K562 (cell line): ENCODE results near the gene MSX1. TPM values are rescaled to one million over a fixed set of nuclear protein-coding genes. Genes with fewer than 3 reads are reported as not detected.

ENCODE experiments used
- ATAC-seq: fragments of 200-7000 bp; cut with Tn5 transposase; 3 replicates; pipeline ENCODE4 v1.9.1; 2020; ENCODE audit warnings: moderate library complexity
- BruUV-seq: library from RNA; stranded (reverse); fragments of 400-500 nt; replicated peaks from 2 replicates; lab custom pipeline; 2021; lab: Mats Ljungman, UMichigan
- CTCF ChIA-PET: fragments of 300-600 bp; formaldehyde crosslinking; extraction: SDS; loops from one replicate; lab custom pipeline; 2021; ENCODE audit warnings: low intra/inter-chr PET ratio; lab: Yijun Ruan, JAX
- POLR2A ChIA-PET: fragments of 300-600, 350-650 bp; sonication (Branson Sonifier 250); formaldehyde crosslinking; extraction: SDS; loops from one replicate; lab custom pipeline; 2021; ENCODE audit warnings: antibody characterized with exemption, inconsistent platforms; lab: Yijun Ruan, JAX
- DNase-seq, 4 experiments: peaks; one replicate each; pipeline versions ENCODE4 v3.0.0 to v3.0.0-alpha.2; 2011 to 2018; ENCODE audit warnings: low spot score in 3 of 4, mixed read lengths in 3 of 4; ENCODE audit errors: extremely low read depth in 1 of 4
- FAIRE-seq: peaks from 2 replicates; lab custom pipeline; 2011; peaks lifted over from hg19 to GRCh38; lab: Jason Lieb, UNC
- H2AFZ ChIP-seq: 2 replicates; pipeline ENCODE4 v1.6.0; 2011; ENCODE audit warnings: low read depth, low read length, control low read depth, inconsistent platforms
- H3K27ac ChIP-seq: fragments of 200-600 bp; 3 replicates; pipeline ENCODE4 v1.8.0; 2011; ENCODE audit warnings: low read depth, mild to moderate bottlenecking, control low read depth, inconsistent platforms, low read length, moderate library complexity, mixed read lengths; ENCODE audit errors: extremely low read depth
- H3K27me3 ChIP-seq, 2 experiments: fragments of 300-600 bp in 1 of 2; 2 replicates in 1 of 2; 3 replicates in 1 of 2; pipeline versions ENCODE4 v1.6.0 to v1.8.0; 2011; ENCODE audit warnings: inconsistent platforms in 2 of 2, low read length in 2 of 2, mild to moderate bottlenecking in 1 of 2, mixed read lengths in 1 of 2, moderate library complexity in 1 of 2; ENCODE audit not compliant: control insufficient read depth in 2 of 2, insufficient read depth in 2 of 2
- H3K36me3 ChIP-seq: fragments of 300-600 bp; 3 replicates; pipeline ENCODE4 v1.8.0; 2011; ENCODE audit warnings: mild to moderate bottlenecking, low read length, inconsistent platforms; ENCODE audit not compliant: control insufficient read depth, insufficient read depth
- H3K4me1 ChIP-seq, 2 experiments: fragments of 200-600 bp in 1 of 2; replicated peaks in 1 of 2; 2 replicates in 1 of 2; 3 replicates in 1 of 2; pipeline versions ENCODE4 v1.5.1 to v1.8.0; 2011; ENCODE audit warnings: inconsistent platforms in 2 of 2, low read length in 2 of 2, mild to moderate bottlenecking in 1 of 2, mixed read lengths in 1 of 2, moderate library complexity in 1 of 2; ENCODE audit not compliant: control insufficient read depth in 2 of 2, insufficient read depth in 2 of 2
- H3K4me2 ChIP-seq: 2 replicates; pipeline ENCODE4 v1.6.1; 2011; ENCODE audit warnings: low read length, control low read depth, inconsistent platforms, mixed read lengths; ENCODE audit not compliant: insufficient read depth
- H3K4me3 ChIP-seq: fragments of 200-600 bp; sonication (generic), shearing (Covaris generic); 2 replicates; pipeline ENCODE4 v1.5.1; 2016; ENCODE audit warnings: control low read depth, inconsistent platforms
- H3K79me2 ChIP-seq: fragments of 200-600 bp; 3 replicates; pipeline ENCODE4 v1.8.0; 2011; ENCODE audit warnings: low read length, inconsistent platforms; ENCODE audit not compliant: control insufficient read depth, insufficient read depth
- H3K9ac ChIP-seq, 2 experiments: 2 replicates each; pipeline versions ENCODE4 v1.6.0 to v1.6.1; 2011; ENCODE audit warnings: low read depth in 2 of 2, low read length in 2 of 2, control low read depth in 1 of 2, inconsistent platforms in 1 of 2, mild to moderate bottlenecking in 1 of 2, mixed read lengths in 1 of 2; ENCODE audit not compliant: insufficient read depth in 1 of 2
- H3K9me1 ChIP-seq: one replicate; pipeline ENCODE4 v1.6.0; 2011; ENCODE audit warnings: inconsistent platforms, mild to moderate bottlenecking, low read length, moderate library complexity; ENCODE audit not compliant: control insufficient read depth, insufficient read depth
- H3K9me3 ChIP-seq: replicated peaks from 2 replicates; pipeline ENCODE4 v1.5.1; 2011; ENCODE audit warnings: low read depth, low read length, inconsistent platforms; ENCODE audit not compliant: control insufficient read depth, insufficient read depth
- H4K20me1 ChIP-seq: replicated peaks from 2 replicates; pipeline ENCODE4 v1.6.1; 2011; ENCODE audit warnings: low read length, inconsistent platforms, mixed read lengths; ENCODE audit not compliant: control insufficient read depth, insufficient read depth
- CBX2 ChIP-seq: fragments of 200-600 bp; sonication (generic); IDR thresholded peaks from one replicate; pipeline ENCODE4 v1.6.1; 2012; ENCODE audit warnings: mild to moderate bottlenecking, low read length, inconsistent platforms; ENCODE audit not compliant: insufficient read depth, poor library complexity, severe bottlenecking
- ELF1 ChIP-seq: fragments of 200-800 bp; sonication (Bioruptor generic); IDR thresholded peaks from 2 replicates; pipeline ENCODE4 v1.6.1; 2016; ENCODE audit warnings: missing genetic modification characterization, missing compliant biosample characterization
- GATAD2A ChIP-seq: fragments of 450-650 bp; IDR thresholded peaks from 2 replicates; pipeline ENCODE4 v1.6.1; 2017
- HLTF ChIP-seq: fragments of 450-650 bp; IDR thresholded peaks from 2 replicates; pipeline ENCODE4 v1.6.1; 2016
- ILF3 ChIP-seq: fragments of 450-650 bp; IDR thresholded peaks from 2 replicates; pipeline ENCODE4 v1.6.1; 2018; ENCODE audit warnings: antibody characterized with exemption, mild to moderate bottlenecking, moderate library complexity, borderline replicate concordance
- RFX5 ChIP-seq: IDR thresholded peaks from 2 replicates; pipeline ENCODE4 v1.6.1; 2011; ENCODE audit warnings: low read depth, mild to moderate bottlenecking, improper control_type of control experiment, low read length
- SMC3 ChIP-seq: conservative IDR thresholded peaks from 2 replicates; pipeline ENCODE4 v1.6.1; 2011; ENCODE audit warnings: low read depth, low read length, improper control_type of control experiment; ENCODE audit not compliant: insufficient read depth
- SRF ChIP-seq, 2 experiments: fragments of 250-450, 450-650 bp in 1 of 2; sonication (Bioruptor Pico) in 1 of 2; sonication (generic) in 1 of 2; formaldehyde crosslinking; IDR thresholded peaks; 2 replicates each; pipeline versions ENCODE4 v1.5.0 to v1.5.1; 2020 to 2022; ENCODE audit warnings: mild to moderate bottlenecking in 1 of 2, missing genetic modification reagents in 1 of 2
- U2AF2 ChIP-seq: fragments of 200-400 bp; formaldehyde crosslinking; optimal IDR thresholded peaks from 2 replicates; pipeline ENCODE3; 2017; ENCODE audit warnings: low read depth, mild to moderate bottlenecking, low read length
- WGBS: fragments of 100-300 bp; shearing (Covaris generic); methylation state at CpG from one replicate; pipeline ENCODE4 v1.1.6; 2016; ENCODE audit warnings: low coverage, mixed read lengths; ENCODE audit not compliant: insufficient coverage; ENCODE audit errors: missing lambda C conversion rate; 5-methylcytosine and 5-hydroxymethylcytosine counted together
- in situ Hi-C: fragments of 300-500 bp; cut with MboI; formaldehyde crosslinking; loops from 4 replicates; pipeline ENCODE4 v1.15.0; 2018; ENCODE audit warnings: inconsistent platforms, mixed read lengths
- intact Hi-C: fragments of 100-400 bp; cut with micrococcal nuclease; formaldehyde crosslinking; loops from 2 replicates; pipeline ENCODE4 v1.14.2; 2022
- polyA plus RNA-seq, 8 experiments: library from polyadenylated mRNA; depleted of rRNA in 4 of 8; stranded (reverse) in 5 of 8; unstranded in 3 of 8; fragments of >200 nt; fragmentation: Nextera tagmentation in 2 of 8; fragmentation: Illumina TruSeq in 1 of 8; extraction: Ambion mirVana in 2 of 8; extraction: Trizol in 1 of 8; gene quantifications; 2 replicates each; pipeline versions ENCODE4 v1.2.1 to v1.2.3, GENCODE V29; 2011 to 2014; ENCODE audit warnings: inconsistent platforms in 1 of 8, missing spikeins in 1 of 8
- total RNA-seq, 7 experiments: library from RNA; depleted of rRNA in 6 of 7; stranded (reverse); fragments of >200 nt in 6 of 7; fragmentation: Illumina TruSeq in 2 of 7; extraction: Trizol in 2 of 7; gene quantifications; 2 replicates each; pipeline versions ENCODE4 v1.2.1 to v1.2.3, GENCODE V29; 2011 to 2021; ENCODE audit warnings: low replicate concordance in 1 of 7
- TF ChIP-seq, protein P1 (sequence below): fragments of 450-650 bp; IDR thresholded peaks from 2 replicates; pipeline ENCODE4 v1.7.0; 2016; ENCODE audit warnings: borderline replicate concordance
- TF ChIP-seq, protein P2 (sequence below): sonication (generic); formaldehyde crosslinking; IDR thresholded peaks from 2 replicates; pipeline ENCODE4 v1.9.0; 2022; ENCODE audit warnings: mild to moderate bottlenecking, missing genetic modification reagents

The MSX1 gene
- total and polyA plus RNA-seq, 9 of the 15 experiments (the other 6 are each of a cell fraction or from before 2014, with no cell fraction given), result 1.3 to 6.3 (median 2.3) TPM

DNA sequence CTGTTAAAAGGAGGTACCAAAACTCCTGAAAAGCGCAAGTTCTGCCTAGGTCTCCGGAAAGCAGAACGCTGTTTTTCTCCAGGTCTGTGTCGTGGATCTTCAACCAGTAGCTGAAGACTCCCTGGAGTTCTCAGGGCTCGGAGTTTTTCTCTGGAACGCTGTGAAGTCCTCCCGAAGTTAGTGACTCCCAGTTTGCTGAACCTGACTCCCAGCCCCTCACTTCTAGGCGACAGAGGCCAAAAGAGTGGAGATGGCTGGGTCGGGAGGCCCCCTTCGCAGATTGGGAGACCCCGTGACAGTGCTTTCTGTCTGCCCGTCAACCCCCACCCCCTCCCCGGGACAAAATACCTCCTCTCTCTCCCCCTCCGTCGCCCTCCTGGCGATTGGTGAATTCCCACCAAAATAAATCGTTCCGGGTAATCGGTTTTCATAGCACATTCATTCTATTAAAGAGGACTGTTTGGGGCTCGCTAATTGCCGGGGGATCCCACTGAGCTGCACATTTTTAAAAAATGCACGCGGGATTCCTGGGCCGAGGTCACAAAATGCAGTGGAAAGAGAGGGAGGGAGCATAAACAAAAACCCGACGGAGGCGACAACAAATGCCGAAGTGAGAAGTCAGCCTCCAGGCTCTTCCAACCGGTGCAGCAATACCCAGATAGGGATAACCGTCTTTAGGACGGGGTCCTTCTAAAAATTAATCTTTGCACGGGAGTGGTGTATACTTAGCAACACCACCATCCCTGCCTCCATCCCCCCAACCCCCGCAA, 4.0 kb upstream of the MSX1 start:
- H3K9me1 ChIP-seq, result no peaks in the 10 kb centered on the region
- no peak overlapping the region for H2AFZ ChIP-seq
- no peak overlapping the region for H3K27ac ChIP-seq
- DNase-seq, result no peak
- no peak for FAIRE-seq
- ChIA-PET POLR2A (no interaction called here), CTCF (no interaction called here)
- in situ Hi-C loops (no loop called here), intact Hi-C loops (no loop called here)
- no peaks in the 10 kb centered on the region for H3K79me2 ChIP-seq
- WGBS, result 7% methylated on average over 29 of the region's 33 CpGs
- H3K4me3 ChIP-seq, result no peak overlapping the region
- peaks cover 5 to 38% of the 10 kb centered on the region in 2 experiments; a peak in 3 of 5 replicates for H3K4me1 ChIP-seq
- TF ChIP-seq CBX2, result peak; percentile 55
- no peak for TF ChIP-seq GATAD2A
- H3K36me3 ChIP-seq, result no peaks in the 10 kb centered on the region
- BruUV-seq, result no TSS peak
- no peak overlapping the region for H3K4me2 ChIP-seq
- no peak overlapping the region for H3K9ac ChIP-seq
- no peaks in the 10 kb centered on the region for H3K9me3 ChIP-seq
- H4K20me1 ChIP-seq, result peaks cover 17% of the 10 kb centered on the region
- ATAC-seq, result no peak
- peaks cover 42 to 69% of the 10 kb centered on the region in 2 experiments for H3K27me3 ChIP-seq

DNA sequence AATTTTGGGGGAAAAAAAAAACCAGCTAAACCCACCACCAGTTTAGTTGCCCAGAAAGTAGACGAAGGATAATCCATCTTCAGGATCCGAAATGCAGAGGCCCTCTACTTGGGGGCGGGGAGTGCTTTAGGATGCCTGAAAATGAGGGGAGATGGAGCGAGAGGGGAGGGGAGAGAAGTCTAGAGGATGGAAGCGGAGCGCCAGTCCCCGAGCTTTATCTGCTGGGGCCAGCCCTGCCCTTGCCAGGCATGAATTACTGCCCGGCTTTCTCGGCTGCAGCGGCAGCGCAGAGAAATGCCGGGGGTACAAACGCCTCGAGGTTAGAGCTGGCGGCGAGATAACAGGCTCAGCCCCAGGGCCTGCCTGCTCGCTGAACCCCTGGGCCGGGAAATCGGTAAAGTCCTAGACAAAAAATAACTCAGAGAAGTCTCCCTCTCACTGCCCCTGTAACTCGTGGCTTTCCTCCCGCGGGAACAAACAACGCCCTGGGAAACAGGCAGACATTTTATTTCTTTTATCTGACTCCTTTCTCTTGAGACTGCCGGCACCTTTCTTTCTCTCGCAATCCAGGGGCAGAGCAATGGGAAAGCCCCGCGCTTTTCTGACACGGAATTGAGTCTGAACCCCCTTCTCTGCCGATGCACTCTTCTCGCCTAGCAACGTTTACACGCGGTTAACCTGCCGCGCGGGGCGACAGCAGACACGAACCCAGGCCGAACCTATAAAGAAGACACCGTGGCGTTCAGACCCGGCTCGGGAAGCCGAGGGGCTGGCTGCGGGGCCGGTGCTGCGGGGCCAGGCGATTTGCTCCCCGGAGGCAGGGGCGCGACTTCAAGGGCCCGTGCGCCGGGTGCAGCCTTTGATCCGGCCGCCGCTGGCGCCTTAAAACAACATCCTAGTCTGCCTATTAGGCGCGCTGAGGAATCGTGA, 3.1 kb upstream of the MSX1 start:
- no peak overlapping the region for H3K4me2 ChIP-seq
- no peak overlapping the region for H3K27ac ChIP-seq
- DNase-seq, result peak in 1 of 4 experiments; percentile 32
- FAIRE-seq, result no peak
- H3K9me3 ChIP-seq, result no peaks in the 10 kb centered on the region
- H3K36me3 ChIP-seq, result no peaks in the 10 kb centered on the region
- BruUV-seq, result no TSS peak
- intact Hi-C loops (no loop called here), in situ Hi-C loops (no loop called here)
- no peak overlapping the region for H3K4me3 ChIP-seq
- H3K79me2 ChIP-seq, result no peaks in the 10 kb centered on the region
- CTCF ChIA-PET, result no interaction called here
- ATAC-seq, result no peak
- peaks cover 14% of the 10 kb centered on the region for H4K20me1 ChIP-seq
- POLR2A ChIA-PET, result no interaction called here
- H3K9ac ChIP-seq, result no peak overlapping the region; a peak in 1 of 4 replicates
- H3K27me3 ChIP-seq, result peaks cover 40 to 61% of the 10 kb centered on the region in 2 experiments
- no peaks in the 10 kb centered on the region for H3K9me1 ChIP-seq
- no peak overlapping the region for H2AFZ ChIP-seq
- peaks cover 7 to 45% of the 10 kb centered on the region in 2 experiments; a peak in 3 of 5 replicates for H3K4me1 ChIP-seq
- 36% methylated on average over 51 of the region's 61 CpGs for WGBS
- TF ChIP-seq ILF3 (no peak), ELF1 (no peak), RFX5 (no peak), SRF (CRISPR knock-in tag; IDR thresholded peaks at IDR 0.05) (no peak), SMC3 (no peak), U2AF2 (no peak), HLTF (no peak)
- TF ChIP-seq, protein P1, sequence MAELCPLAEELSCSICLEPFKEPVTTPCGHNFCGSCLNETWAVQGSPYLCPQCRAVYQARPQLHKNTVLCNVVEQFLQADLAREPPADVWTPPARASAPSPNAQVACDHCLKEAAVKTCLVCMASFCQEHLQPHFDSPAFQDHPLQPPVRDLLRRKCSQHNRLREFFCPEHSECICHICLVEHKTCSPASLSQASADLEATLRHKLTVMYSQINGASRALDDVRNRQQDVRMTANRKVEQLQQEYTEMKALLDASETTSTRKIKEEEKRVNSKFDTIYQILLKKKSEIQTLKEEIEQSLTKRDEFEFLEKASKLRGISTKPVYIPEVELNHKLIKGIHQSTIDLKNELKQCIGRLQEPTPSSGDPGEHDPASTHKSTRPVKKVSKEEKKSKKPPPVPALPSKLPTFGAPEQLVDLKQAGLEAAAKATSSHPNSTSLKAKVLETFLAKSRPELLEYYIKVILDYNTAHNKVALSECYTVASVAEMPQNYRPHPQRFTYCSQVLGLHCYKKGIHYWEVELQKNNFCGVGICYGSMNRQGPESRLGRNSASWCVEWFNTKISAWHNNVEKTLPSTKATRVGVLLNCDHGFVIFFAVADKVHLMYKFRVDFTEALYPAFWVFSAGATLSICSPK, result no peak
- TF ChIP-seq, protein P2, sequence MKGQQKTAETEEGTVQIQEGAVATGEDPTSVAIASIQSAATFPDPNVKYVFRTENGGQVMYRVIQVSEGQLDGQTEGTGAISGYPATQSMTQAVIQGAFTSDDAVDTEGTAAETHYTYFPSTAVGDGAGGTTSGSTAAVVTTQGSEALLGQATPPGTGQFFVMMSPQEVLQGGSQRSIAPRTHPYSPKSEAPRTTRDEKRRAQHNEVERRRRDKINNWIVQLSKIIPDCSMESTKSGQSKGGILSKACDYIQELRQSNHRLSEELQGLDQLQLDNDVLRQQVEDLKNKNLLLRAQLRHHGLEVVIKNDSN (CRISPR knock-in tag), result no peak
